DMS 273 treated with DMSO at 0.1 percent for 48 hours (cell line): Measurements from ENCODE around the gene NEK10.

Experiments
- DNase-seq: peaks from one replicate; lab custom pipeline; 2025; lab: John Stamatoyannopoulos, UW

Gene NEK10

DNA sequence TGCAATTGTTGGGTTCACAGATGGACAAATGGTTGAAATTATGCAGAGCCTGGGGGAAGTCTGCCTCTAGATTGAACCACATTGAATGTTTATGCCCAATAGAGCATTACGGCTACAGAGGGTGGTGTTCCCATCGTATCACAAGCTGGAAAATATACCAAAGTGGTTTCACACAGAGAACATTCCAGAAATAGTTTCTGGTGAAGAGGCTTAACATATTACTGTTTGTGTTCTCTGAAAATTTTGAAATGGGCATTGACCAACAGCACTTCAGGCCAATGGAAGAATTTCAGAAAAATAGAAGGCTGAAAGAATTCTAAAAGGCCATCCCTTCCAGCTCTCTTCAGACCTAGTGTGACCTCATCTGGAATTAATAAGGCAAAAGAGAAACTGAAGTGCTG, 203.9 kb downstream of the NEK10 start:
- DNase-seq = no peak

DNA sequence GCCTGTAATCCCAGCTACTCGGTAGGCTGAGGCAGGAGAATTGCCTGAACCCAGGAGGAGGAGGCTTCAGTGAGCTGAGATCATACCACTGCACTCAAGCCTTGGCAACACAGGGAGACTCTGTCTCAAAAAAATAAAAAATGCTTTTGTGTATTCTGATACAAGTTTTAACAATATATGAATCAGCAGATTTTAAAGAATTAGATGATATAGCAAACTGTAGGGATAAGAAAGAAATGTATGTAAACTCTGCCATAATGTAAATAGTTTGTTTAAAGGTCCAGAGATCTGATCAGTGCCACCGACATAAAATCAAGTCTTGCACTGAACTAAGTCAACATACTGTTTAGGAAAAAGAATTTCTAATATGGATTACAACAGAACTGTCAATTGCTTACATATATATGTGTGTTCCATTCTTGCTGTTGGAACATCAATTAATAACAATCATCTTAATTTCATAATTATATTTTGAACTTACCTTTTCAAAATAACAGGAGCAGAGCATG, 208.3 kb downstream of the NEK10 start:
- DNase-seq = no peak

DNA sequence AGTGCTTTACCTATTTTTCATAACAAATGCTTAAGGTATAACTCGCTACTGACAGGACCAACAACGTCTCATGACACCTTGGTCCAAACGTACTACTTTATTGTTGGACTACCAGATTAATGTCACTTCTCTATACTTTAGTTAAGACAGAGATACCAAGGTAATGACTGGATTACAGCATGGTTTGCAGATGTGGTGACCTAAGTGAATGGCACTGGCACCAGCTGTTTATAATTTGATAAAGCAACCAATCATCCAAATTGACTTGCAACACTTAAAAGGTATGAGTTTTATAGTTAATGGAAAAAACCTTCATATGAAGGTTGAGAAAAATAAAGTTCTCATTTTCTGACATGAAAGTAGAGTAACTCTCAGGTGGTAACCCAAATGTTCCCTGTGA, 209.0 kb downstream of the NEK10 start:
- no peak for DNase-seq

DNA sequence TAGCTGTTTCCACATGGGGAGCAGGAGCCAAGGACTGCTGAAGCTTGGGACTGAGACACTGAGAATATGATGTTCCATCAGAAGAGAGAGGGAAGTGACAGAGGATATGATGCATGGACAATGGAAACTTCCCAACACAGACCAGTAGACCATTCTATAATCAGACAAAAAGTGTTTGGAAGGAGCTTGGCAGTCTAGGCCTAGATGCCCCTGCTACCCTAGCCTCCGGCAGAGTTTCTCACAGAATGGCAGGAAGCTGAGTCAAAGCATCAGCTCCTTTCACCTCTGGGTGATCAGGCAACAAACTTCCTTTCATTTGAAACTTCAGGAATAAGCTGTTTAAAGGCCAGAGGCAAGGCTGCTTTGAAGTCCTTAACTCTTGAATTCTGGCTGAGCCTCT, 222.0 kb downstream of the NEK10 start:
- no peak for DNase-seq

DNA sequence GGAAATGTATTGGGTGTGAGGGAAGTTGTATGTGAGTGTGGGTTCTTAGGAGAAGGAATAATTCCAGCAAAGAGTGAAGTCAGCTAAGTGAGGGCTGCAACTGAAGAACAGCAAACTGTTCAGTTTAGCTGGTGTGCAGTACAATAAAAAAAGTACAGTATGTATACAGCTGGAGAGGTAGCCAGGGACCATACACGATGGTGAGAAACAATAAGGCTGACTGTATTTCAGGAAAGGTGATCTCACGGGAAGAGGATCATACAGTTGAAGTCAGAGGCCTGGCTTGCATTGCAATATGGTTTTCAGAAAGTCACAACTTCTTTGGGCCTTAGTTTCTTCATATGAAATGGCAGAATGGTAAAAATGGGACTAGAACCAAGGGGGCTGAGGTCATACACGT, 222.4 kb downstream of the NEK10 start:
- DNase-seq = no peak

DNA sequence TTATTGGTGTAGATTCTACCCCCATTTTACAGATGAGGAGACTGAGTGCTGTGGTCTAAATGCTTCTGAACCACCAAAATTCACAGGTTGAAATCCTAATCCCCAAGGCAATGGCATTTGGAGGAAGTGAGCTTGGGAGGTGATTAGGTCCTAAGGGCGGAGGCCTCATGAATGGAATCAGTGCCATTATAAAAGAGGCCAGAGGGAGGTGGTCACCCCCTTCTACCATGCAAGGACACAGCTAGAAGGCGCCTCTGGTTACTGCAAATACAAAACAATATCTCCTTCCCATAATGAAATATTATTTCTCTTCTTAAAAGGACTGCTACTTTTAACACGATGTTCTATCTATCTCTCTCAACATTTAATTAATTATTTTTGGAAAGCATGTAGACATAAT, 223.5 kb downstream of the NEK10 start:
- DNase-seq = no peak

DNA sequence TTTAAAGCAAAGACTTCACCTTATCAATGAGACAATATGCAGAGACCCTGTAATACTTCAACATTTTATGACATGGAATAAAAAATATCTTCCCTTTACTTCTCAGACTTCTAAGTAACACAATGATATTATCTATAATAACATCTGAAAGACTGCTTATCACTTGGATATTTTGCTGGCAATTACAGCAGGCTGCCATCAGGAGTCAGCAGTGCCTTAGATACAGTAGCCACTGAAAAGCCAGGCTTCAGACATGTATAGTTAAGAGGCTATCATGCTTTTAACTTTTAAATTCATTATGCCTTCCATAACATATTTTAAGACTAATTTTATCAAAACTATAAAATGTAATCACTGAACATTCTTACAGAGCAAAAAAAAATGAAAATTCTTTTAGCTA, 227.5 kb downstream of the NEK10 start:
- DNase-seq = no peak

DNA sequence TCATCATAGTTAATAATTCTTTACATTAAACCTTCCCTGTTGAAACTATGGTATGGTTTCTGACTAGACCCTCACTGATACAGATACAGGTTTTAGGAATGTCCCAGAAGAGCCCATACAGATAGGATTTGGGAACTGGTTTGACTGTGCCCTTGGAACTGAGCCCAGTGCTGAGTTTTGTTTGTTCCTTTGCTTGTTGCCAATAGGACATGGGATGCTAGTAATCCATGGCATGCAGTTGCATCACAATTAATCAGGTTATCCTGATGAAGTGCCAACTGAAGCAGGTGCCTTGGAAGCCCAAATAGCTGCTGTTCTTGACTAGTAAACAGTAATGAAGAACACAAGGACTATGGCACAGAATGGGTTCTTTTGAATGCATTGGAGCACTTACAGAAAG, 230.6 kb downstream of the NEK10 start:
- DNase-seq = no peak

DNA sequence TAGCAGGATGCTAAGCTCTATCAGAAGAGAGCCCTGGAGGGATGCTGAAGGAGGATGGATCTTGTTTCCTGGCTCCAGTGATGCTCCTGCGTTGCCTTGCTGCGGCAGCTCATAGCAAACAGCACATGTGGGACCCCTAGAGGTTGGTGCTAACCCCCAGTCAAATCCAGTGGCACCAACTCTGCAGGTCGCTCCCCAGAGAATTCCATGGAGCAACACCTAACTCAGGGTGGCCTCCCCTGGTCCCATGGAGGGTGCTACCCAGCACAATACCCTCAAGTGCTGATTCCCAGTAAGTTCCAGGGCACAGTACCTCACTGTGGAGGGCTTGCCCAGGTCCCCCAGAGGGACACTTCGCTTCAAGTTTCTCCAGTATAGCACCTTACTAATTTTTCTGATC, 231.2 kb downstream of the NEK10 start:
- DNase-seq = no peak

DNA sequence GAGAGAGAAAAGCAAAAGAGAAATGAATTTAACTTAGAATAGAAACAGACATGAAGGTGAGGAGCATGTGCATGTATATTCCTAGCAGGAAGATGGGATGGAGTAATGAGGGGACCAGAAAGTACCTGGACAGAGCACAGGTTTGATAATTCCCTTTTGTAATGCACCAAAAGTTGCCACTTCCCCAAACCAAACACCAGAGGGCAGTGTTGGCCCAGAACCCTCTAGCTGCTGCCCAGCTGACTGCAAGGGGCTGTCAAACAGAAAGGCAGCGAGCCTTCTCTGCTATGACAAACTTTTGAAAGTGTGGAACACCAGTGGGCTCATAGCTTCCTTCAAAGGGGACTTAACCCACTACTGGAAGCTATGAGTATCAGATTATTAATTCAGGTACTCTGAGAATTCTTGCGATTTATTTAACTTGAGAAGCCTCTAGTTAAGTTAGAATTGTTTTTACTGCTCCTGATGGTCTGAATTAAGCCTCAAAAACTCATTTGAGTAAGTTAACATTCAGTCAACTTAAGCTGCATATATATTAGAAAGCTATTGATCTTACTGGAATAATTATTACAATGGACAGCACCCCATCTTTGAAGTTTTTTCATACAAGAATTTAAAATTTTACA, 234.9 kb downstream of the NEK10 start:
- peak; percentile 2 for DNase-seq

DNA sequence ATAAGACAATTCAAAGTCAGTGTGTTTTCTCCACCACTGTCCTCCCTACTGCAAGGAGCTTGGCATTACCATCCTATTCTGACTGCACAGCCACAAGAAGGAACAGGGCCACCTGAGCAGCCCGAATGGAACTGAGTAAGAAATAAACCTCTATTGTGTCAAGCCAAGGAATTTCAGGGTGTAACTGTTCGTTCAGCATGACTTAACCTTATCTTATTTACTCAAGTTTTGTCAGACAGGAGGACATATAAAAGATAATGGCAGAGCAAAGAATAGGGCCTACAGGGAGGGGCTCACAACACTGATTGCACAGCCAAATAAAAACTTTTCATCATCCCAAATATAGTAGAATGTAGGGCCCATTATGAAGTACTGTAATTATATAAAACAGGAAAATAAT, 236.1 kb downstream of the NEK10 start:
- no peak for DNase-seq

DNA sequence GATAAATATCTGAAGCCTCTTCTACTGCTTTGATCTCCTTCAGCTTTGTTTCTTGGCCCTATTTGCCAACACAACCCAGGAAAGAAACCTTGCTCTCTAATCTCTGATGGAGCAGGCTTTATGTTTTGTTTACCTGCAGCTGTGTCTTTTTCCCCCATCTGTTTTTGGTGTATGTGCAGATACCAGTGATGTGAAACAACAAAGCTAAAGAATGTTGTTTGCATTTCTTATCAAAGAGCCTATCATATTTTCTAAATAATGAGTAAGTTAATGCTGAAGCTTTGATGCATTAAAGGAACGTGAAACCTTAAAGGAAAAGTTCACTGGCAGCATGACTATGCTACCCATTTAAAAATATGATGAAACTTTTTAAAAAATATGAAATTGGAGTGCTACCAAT, 238.4 kb downstream of the NEK10 start:
- no peak for DNase-seq

DNA sequence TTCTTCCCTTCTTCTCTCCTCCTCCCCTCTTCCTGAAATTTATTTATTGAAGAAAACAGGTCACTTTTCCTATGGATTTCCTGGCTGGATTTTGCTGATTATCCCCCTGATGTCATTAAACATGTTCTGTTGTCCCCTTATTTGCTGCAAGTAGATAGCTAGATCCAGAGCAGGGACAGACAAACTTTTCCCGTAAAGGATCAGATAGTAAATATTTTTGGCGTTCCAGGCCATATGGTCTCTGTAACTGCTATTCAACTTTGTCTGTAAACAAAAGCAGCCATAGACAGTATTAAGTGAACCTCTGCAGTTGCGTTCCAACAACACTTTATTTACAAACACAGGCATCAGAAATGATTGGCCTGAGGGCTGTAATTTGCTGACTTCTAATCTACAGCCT, 241.3 kb downstream of the NEK10 start:
- DNase-seq = no peak

DNA sequence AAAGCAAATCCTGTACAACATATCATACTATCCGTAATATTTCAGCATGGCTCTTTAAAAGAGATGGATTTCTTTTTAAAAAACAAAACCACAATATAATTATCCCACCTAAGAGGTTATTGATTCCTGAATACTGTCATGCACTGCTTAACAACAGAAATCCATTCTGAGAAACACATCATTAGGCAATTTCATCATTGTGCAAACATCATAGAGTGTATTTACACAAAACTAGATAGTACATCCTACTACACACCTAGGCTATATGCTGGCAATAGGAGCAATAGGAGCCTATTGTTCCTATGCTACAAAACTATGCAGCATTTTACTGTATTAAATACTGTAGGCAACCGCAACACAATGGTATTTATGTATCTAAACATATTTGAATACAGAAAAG, 242.0 kb downstream of the NEK10 start:
- no peak for DNase-seq

DNA sequence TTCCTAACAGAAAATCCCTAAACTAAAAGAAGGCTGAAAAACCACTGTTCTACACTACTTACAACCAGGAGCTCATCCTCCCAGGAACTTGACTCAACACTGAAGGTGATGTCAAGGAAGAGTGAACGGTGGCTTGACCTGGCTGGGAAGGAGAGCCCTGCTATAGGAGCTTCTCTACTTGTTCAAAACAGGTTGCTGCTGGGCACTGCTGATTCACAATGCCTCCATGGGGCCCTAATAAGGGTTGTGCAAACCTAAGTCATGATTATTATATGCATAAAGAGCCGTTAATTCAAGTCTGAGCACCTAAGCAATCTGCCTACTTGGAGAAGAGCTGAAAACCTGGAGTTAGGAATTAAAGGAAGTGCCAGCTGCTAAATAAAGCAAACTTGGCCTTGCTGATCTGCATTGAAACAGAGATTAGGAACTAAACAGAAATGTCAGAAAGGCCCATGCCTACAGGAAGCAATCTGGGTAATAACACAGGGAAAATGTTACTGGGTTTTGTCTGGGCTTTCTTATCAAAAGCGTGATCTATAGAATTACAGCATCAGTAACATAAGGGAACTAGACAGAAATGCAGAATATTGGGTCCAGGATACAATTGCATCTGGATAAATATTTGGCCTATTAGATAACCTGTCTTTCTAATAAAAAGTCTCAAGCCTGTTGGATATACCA, 243.2 kb downstream of the NEK10 start:
- no peak for DNase-seq

DNA sequence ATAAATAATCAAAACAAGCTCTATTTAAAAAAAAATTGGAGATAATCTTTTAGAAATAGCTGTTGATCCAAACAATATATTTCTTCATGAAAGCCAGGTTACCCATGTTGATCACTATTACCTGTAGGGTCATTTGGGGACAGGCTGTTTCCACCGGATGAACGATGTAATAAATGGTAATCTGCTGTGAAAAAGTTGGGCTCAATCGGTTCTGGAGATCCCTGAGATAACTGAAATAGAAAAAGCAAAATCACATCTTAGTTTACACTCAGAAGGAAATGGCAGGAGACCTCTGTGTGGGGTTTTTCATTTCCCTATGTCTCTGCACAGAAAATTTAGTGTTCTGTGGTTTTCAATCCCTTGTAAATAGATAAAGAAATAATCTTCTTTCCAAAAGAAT, 249.5 kb downstream of the NEK10 start:
- no peak for DNase-seq

DNA sequence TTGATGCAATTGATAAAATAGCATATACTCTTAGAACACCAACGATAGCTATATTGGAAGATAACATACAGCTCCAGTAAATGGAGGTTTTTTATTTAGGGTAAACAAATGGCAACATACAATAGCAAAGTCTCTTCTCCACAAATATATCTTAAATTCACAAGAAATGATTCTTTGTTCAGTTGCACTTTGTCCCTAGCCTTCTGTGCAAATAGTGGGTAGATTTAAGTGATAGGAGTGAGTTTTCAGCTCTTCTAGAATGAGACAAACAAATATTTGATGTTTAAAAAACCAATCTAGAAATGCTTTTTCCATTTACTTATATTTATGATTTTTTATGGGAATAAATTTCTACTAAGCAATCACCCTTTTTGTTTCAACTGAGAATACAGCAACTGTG, 253.8 kb downstream of the NEK10 start:
- no peak for DNase-seq

DNA sequence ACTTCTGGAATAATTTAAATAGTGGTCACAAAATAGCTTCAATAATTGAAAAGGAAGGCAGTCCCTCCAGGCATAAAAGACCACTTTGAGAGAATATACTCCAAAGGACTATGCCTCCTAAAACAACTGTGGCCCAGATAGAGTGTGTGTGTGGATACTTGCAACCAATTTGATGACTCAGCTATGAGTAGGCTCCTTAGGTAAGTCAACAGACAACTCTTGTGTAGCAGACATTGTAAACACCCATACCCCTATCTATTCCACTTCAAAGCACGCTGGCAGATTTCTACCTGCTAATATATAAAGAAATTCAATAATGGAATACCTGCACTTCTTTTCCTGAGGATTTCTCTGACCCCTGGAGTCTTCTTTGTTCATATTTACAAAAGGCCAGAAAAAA, 254.5 kb downstream of the NEK10 start:
- DNase-seq = no peak

DNA sequence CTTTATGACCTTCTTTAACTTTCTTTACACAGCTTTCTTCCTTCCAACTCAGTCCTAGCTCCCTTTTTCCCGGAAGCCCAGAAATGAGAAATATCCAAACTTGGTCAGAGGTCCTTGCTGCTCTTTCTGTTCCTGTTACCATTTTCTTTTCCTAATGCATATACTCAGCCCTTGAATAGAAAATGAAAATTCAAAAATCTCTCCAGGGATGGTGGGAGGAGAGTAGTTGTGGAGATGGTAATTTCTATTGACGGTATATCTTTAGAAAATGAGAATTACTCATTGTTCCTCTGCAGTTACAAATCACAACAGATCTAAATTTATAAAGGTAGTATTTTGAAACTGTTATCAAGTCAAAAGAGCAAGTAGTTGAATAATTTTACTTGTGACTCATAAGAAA, 255.1 kb downstream of the NEK10 start:
- DNase-seq = no peak

DNA sequence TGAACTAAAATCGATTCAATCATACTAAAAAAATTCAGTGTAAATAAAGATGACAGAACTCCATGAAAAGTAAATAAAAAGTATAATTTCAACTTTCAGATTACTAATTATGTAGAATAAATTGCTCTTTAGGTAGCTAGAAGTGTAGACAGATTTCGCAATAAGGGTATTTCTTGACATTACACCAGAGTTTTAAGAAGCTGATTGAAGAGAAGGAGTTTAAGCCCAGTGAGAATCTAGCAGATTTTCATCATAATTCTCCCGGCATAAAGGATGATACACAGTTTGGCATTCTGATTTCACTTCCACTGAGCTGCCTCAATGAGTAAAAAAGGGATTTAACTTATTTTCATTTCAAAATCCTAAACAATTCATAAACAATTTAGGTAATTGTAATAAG, 259.2 kb downstream of the NEK10 start:
- no peak for DNase-seq

DNA sequence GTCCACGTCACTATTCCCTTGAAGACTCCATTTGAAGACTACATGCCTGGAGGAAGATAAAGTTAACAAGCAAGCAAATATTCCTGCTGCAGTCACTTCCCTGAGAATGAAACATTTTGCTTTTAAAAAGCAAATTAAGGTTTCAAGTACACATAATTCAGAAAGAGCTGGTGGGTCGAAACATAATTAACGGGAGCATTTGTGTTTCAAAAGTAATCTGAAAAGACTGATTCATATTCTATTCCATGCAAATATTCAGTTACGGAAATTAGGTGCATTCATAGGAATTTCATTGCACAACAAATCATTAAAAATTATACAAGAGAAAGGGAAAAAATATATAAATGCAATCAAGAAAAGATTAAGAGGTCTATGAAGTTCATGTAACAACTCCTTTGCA, 260.9 kb downstream of the NEK10 start:
- no peak for DNase-seq

DNA sequence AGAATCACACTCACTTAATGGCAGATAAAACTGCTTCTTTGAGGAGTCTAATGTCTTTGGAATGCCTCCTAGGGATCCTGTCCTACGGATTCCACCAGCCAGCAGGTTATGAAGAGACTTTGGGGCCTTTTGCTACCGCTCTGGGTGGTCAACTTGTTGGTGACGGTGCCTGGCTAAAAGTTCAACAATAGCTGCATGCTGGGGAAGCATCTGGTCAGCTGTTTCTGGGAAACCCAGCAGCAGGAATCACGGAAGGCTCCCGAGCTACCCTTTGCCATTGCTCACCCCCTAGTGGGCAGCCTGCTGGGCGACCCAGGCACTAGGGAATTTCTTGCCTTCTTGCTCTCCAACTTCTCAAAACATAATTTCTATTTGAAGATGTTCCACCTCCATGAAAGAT, 263.3 kb downstream of the NEK10 start:
- DNase-seq = no peak

DNA sequence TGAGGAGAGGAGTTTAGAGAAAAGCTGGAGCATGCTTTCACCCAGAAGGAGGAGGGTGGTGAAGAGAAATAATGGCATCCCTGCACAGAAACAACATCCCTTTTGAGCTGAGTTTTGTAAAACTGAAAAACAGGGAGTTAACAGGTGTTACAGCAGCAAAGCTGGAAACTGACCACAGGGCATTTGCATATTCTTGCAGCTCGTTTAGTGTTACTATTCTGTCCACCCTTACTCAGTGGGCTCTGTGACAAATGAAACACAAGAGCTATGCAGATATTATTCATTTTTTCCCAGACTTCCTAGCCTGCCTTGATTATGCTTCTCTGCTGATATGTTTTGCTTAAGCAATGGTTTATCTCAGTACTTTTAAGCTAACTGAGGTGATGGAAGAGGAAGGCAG, 272.0 kb downstream of the NEK10 start:
- DNase-seq = no peak

DNA sequence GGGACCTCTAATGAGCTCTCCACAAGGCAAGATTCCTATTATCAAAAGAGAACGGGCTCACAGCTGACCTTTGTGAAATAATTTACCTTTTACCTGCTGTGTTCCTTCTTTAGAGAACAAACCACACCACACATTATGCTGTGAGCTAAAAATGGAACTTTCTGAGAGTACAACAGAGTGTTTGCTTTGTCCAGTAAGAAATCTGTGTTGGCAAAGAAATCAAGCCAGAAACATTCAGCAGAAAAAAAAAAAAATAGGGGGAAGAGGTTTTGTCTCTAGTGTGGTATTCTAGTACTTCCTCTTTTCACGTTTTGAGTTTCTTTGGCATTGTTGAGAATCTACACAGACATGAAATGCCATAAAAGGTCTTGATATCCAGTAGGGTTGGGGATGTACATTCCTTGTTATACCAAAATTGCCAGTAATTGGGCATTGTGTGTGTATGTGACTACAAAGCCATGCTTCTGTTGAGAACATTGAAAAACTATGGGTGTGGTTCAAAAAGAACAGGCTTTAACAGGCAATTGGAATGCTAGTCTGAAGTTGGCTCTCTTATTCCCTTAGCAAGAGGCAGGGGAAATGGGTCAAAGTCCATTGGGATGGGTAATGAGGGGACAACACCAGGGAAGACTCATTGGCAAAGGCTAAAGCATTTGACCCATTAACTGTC, 273.5 kb downstream of the NEK10 start:
- no peak for DNase-seq
